ENCODE measurements around the gene APOC1. TPM values are rescaled to one million over a fixed set of nuclear protein-coding genes. Genes with fewer than 3 reads are reported as not detected.
"Not testable (repeated sequence)": the region's sequence is repeated elsewhere in the genome, so short reads cannot be mapped to it uniquely, and the experiment has no call there.

The APOC1 gene
- 5.3 TPM for total RNA-seq

- peak; percentile 79 for DNase-seq
Observed at GRCh38 chr19:44914433-44915206, at the start of gene APOC1. Gene APOC1 (plus strand): TSS chr19:44914608. CDS start chr19:44914892, 284 bp downstream.

- no peak for DNase-seq
Observed at GRCh38 chr19:44865196-44865767, 49.1 kb upstream of the APOC1 start.

- DNase-seq = no peak
Observed at GRCh38 chr19:44866664-44867063, 47.7 kb upstream of the APOC1 start.

- no peak for DNase-seq
Observed at GRCh38 chr19:44867578-44867977, 46.8 kb upstream of the APOC1 start.

- DNase-seq = no peak
Observed at GRCh38 chr19:44869733-44870470, 44.5 kb upstream of the APOC1 start.

GRCh38 chr19:44871809-44872208, 42.6 kb upstream of the APOC1 start:
- no peak for DNase-seq

GRCh38 chr19:44872661-44873060, 41.7 kb upstream of the APOC1 start:
- DNase-seq = no peak

- no peak for DNase-seq
Observed at GRCh38 chr19:44874317-44874716, 40.1 kb upstream of the APOC1 start.

GRCh38 chr19:44875666-44876451, 38.5 kb upstream of the APOC1 start:
- DNase-seq = no peak

GRCh38 chr19:44876930-44877535, 37.4 kb upstream of the APOC1 start:
- DNase-seq = no peak

GRCh38 chr19:44878120-44878865, 36.1 kb upstream of the APOC1 start:
- no peak for DNase-seq

- DNase-seq = no peak
Observed at GRCh38 chr19:44879309-44880065, 34.9 kb upstream of the APOC1 start.

GRCh38 chr19:44882063-44882462, 32.3 kb upstream of the APOC1 start:
- no peak for DNase-seq

- DNase-seq = not testable (repeated sequence)
Observed at GRCh38 chr19:44882619-44883397, 31.6 kb upstream of the APOC1 start.

GRCh38 chr19:44883922-44884321, 30.5 kb upstream of the APOC1 start:
- DNase-seq = no peak

GRCh38 chr19:44884566-44884965, 29.8 kb upstream of the APOC1 start:
- DNase-seq = no peak

GRCh38 chr19:44886141-44886540, 28.3 kb upstream of the APOC1 start:
- no peak for DNase-seq

GRCh38 chr19:44887648-44888047, 26.8 kb upstream of the APOC1 start:
- no peak for DNase-seq

GRCh38 chr19:44888335-44888734, 26.1 kb upstream of the APOC1 start:
- not testable (repeated sequence) for DNase-seq
